ENCODE data around the gene PLEKHG5. TPM values are rescaled to one million over a fixed set of nuclear protein-coding genes. Genes with fewer than 3 reads are reported as not detected.

PLEKHG5 gene
- total RNA-seq, 4 donors from 2014 or later: 24.3 to 37.8 (median 32.6) TPM

- no peak for TF ChIP-seq POLR2A (IDR thresholded peaks at IDR 0.05)
- no peak for TF ChIP-seq CTCF (IDR thresholded peaks at IDR 0.05)
- no peak for DNase-seq
- Histone ChIP-seq H3K36me3 (peaks cover 13 to 78% (median 14%) of the 10 kb centered on the region in 3 donors), H3K27ac (peak overlapping the region in 1 of 4 donors; percentile 11), H3K4me3 (no peak overlapping the region), H3K27me3 (no peaks in the 10 kb centered on the region), H3K4me1 (peaks cover 10 to 53% (median 15%) of the 10 kb centered on the region in 3 donors), H3K9me3 (no peaks in the 10 kb centered on the region)
- intact Hi-C loops (cut with DNase I): no loop called here
- WGBS, 2 donors: 71 to 92% methylated on average over 5 to 7 of the region's 13 CpGs
These were observed 16.6 kb downstream of the PLEKHG5 start for GRCh38 chr1:6474815-6475282.

- Histone ChIP-seq H3K9me3 (no peaks in the 10 kb centered on the region), H3K4me1 (peaks cover 10 to 53% (median 15%) of the 10 kb centered on the region in 3 donors), H3K27me3 (no peaks in the 10 kb centered on the region), H3K27ac (peak overlapping the region in 1 of 4 donors; percentile 93), H3K4me3 (no peak overlapping the region), H3K36me3 (peaks cover 19 to 84% (median 21%) of the 10 kb centered on the region in 3 donors)
- intact Hi-C loops (cut with DNase I): no loop called here
- WGBS, 2 donors: 50 to 80% methylated on average over 2 to 3 of the region's 33 CpGs
- no peak for TF ChIP-seq CTCF (IDR thresholded peaks at IDR 0.05)
- TF ChIP-seq POLR2A (IDR thresholded peaks at IDR 0.05): no peak
- DNase-seq: no peak
These were observed 17.3 kb downstream of the PLEKHG5 start for GRCh38 chr1:6473974-6474814.

- Histone ChIP-seq H3K27ac (peak overlapping the region; percentile 91 to 93 (median 92)), H3K36me3 (peaks cover 21 to 94% (median 29%) of the 10 kb centered on the region in 3 donors), H3K27me3 (no peaks in the 10 kb centered on the region), H3K9me3 (no peaks in the 10 kb centered on the region), H3K4me1 (peaks cover 10 to 45% (median 15%) of the 10 kb centered on the region in 3 donors), H3K4me3 (no peak overlapping the region)
- TF ChIP-seq CTCF (IDR thresholded peaks at IDR 0.05) (no peak), POLR2A (IDR thresholded peaks at IDR 0.05) (no peak)
- intact Hi-C loops (cut with DNase I): no loop called here
- no peak for DNase-seq
- no CpG with 5 or more reads among the region's 18 CpGs for WGBS, 2 donors
These were observed 18.3 kb downstream of the PLEKHG5 start for GRCh38 chr1:6473156-6473555.

- no peak for DNase-seq
- peaks cover 27 to 94% (median 36%) of the 10 kb centered on the region in 3 donors for H3K36me3 ChIP-seq
- WGBS, 2 donors: 43 to 67% methylated on average over 1 to 3 of the region's 10 CpGs
- TF ChIP-seq CTCF (IDR thresholded peaks at IDR 0.05) (peak in 4 of 6 experiments; percentile 25 to 55 (median 40)), POLR2A (IDR thresholded peaks at IDR 0.05) (no peak)
- no peaks in the 10 kb centered on the region for H3K9me3 ChIP-seq
- H3K27me3 ChIP-seq: no peaks in the 10 kb centered on the region
- peaks cover 10 to 45% (median 15%) of the 10 kb centered on the region in 3 donors for H3K4me1 ChIP-seq
- no peak overlapping the region for H3K4me3 ChIP-seq
- intact Hi-C loops (cut with DNase I): no loop called here
- peak overlapping the region; percentile 91 to 93 (median 92) for H3K27ac ChIP-seq
These were observed 19.1 kb downstream of the PLEKHG5 start for GRCh38 chr1:6472391-6472790.

- no peaks in the 10 kb centered on the region for H3K9me3 ChIP-seq
- H3K27me3 ChIP-seq: no peaks in the 10 kb centered on the region
- intact Hi-C loops (cut with DNase I): no loop called here
- peak in 1 of 4 donors; percentile 13 for TF ChIP-seq POLR2A (IDR thresholded peaks at IDR 0.05)
- TF ChIP-seq CTCF (IDR thresholded peaks at IDR 0.05): no peak
- H3K4me3 ChIP-seq: peak overlapping the region in 1 of 4 donors; percentile 28
- DNase-seq: no peak
- WGBS, 2 donors: 60% methylated on average over 1 of the region's 7 CpGs; no CpG with 5 or more reads in 1 of the 2 donors
- peaks cover 10 to 45% (median 15%) of the 10 kb centered on the region in 3 donors for H3K4me1 ChIP-seq
- H3K27ac ChIP-seq: peak overlapping the region; percentile 91 to 93 (median 92)
- peaks cover 30 to 94% (median 37%) of the 10 kb centered on the region in 3 donors for H3K36me3 ChIP-seq
These were observed 19.5 kb downstream of the PLEKHG5 start for GRCh38 chr1:6471970-6472368.

Data from esophagus squamous epithelium (tissue), 5 donors.